ENCODE measurements around the gene TENM4. TPM values are rescaled to one million over a fixed set of nuclear protein-coding genes. Genes with fewer than 3 reads are reported as not detected.

The TENM4 gene
- total RNA-seq, 1 donor from 2014 or later, result 5.1 TPM

- TF ChIP-seq CTCF (IDR thresholded peaks at IDR 0.05) (no peak), EZH2 (IDR thresholded peaks at IDR 0.05) (no peak)
- Histone ChIP-seq H3K9ac (no peak overlapping the region), H3K9me3 (ENCODE audit: low read depth) (no peaks in the 10 kb centered on the region), H3F3A (ENCODE audit: low read depth) (peaks cover 29% of the 10 kb centered on the region), H3K36me3 (no peaks in the 10 kb centered on the region), H3K27me3 (no peaks in the 10 kb centered on the region), H4K20me1 (ENCODE audit: low read depth) (peaks cover 16% of the 10 kb centered on the region), H3K4me2 (no peak overlapping the region), H2AFZ (replicated peaks) (no peak overlapping the region), H3K4me1 (peaks cover 21% of the 10 kb centered on the region), H3K4me3 (no peak overlapping the region), H3K79me2 (ENCODE audit: low read depth) (no peaks in the 10 kb centered on the region), H3K27ac (no peak overlapping the region)
- peak; percentile 31 for DNase-seq (ENCODE audit: low spot score)
- Mint-ChIP-seq H3K9me3 (peaks cover 2% of the 10 kb centered on the region), H3K27ac (no peak overlapping the region), H3K27me3 (ENCODE audit: insufficient read depth, low read depth) (peaks cover 2% of the 10 kb centered on the region), H3K4me1 (peaks cover 17% of the 10 kb centered on the region), H3K4me3 (no peak overlapping the region), H3K36me3 (peaks cover 7% of the 10 kb centered on the region)
These were observed 64.8 kb downstream of the TENM4 start for GRCh38 chr11:79375818-79376550.

- no peak overlapping the region for H2AFZ ChIP-seq (replicated peaks)
- H3K27me3 ChIP-seq, result no peaks in the 10 kb centered on the region
- H3F3A ChIP-seq (ENCODE audit: low read depth), result peaks cover 29% of the 10 kb centered on the region
- H3K9me3 ChIP-seq (ENCODE audit: low read depth), result no peaks in the 10 kb centered on the region
- no peak overlapping the region for H3K27ac ChIP-seq
- Mint-ChIP-seq H3K36me3 (peaks cover 7% of the 10 kb centered on the region), H3K4me3 (no peak overlapping the region), H3K4me1 (peaks cover 17% of the 10 kb centered on the region), H3K27me3 (ENCODE audit: insufficient read depth, low read depth) (peaks cover 2% of the 10 kb centered on the region), H3K27ac (no peak overlapping the region), H3K9me3 (peaks cover 2% of the 10 kb centered on the region)
- H4K20me1 ChIP-seq (ENCODE audit: low read depth), result peaks cover 16% of the 10 kb centered on the region
- H3K4me2 ChIP-seq, result peak overlapping the region; percentile 24
- DNase-seq (ENCODE audit: low spot score), result peak; percentile 24
- no peaks in the 10 kb centered on the region for H3K36me3 ChIP-seq
- TF ChIP-seq EZH2 (IDR thresholded peaks at IDR 0.05) (no peak), CTCF (IDR thresholded peaks at IDR 0.05) (no peak), EZH2phosphoT487 (IDR thresholded peaks at IDR 0.05) (no peak)
- no peak overlapping the region for H3K4me3 ChIP-seq
- H3K9ac ChIP-seq, result no peak overlapping the region
- H3K4me1 ChIP-seq, result peaks cover 21% of the 10 kb centered on the region
- H3K79me2 ChIP-seq (ENCODE audit: low read depth), result no peaks in the 10 kb centered on the region
These were observed 66.1 kb downstream of the TENM4 start for GRCh38 chr11:79374727-79375126.

- H3K27me3 ChIP-seq, result no peaks in the 10 kb centered on the region
- Mint-ChIP-seq H3K4me3 (no peak overlapping the region), H3K4me1 (peaks cover 25% of the 10 kb centered on the region), H3K27me3 (ENCODE audit: insufficient read depth, low read depth) (peaks cover 2% of the 10 kb centered on the region), H3K27ac (no peak overlapping the region), H3K9me3 (peaks cover under 1% of the 10 kb centered on the region), H3K36me3 (peaks cover 3% of the 10 kb centered on the region)
- no peak overlapping the region for H2AFZ ChIP-seq (replicated peaks)
- no peaks in the 10 kb centered on the region for H3K36me3 ChIP-seq
- no peak overlapping the region for H3K4me3 ChIP-seq
- H3K27ac ChIP-seq, result no peak overlapping the region
- peaks cover 22% of the 10 kb centered on the region for H3K4me1 ChIP-seq
- peaks cover 21% of the 10 kb centered on the region for H3F3A ChIP-seq (ENCODE audit: low read depth)
- H3K79me2 ChIP-seq (ENCODE audit: low read depth), result no peaks in the 10 kb centered on the region
- DNase-seq (ENCODE audit: low spot score), result no peak
- H3K9ac ChIP-seq, result no peak overlapping the region
- no peaks in the 10 kb centered on the region for H3K9me3 ChIP-seq (ENCODE audit: low read depth)
- no peak overlapping the region for H3K4me2 ChIP-seq
- H4K20me1 ChIP-seq (ENCODE audit: low read depth), result peaks cover 16% of the 10 kb centered on the region
- TF ChIP-seq EZH2 (IDR thresholded peaks at IDR 0.05), result no peak
- no peak for TF ChIP-seq CTCF (IDR thresholded peaks at IDR 0.05)
- TF ChIP-seq EZH2phosphoT487 (IDR thresholded peaks at IDR 0.05), result no peak
These were observed 69.1 kb downstream of the TENM4 start for GRCh38 chr11:79371724-79372123.

Measured in neural progenitor cell (in vitro differentiated cells).